ENCODE data around the gene DUSP5.

GRCh38 chr10:110487411-110488331 lies 10.0 kb upstream of the DUSP5 start:
- no peak for TF ChIP-seq POLR2A (IDR thresholded peaks at IDR 0.05)
- TF ChIP-seq CTCF (IDR thresholded peaks at IDR 0.05) = no peak

Measured in transverse colon (tissue), 3 donors.